GM19328 (cell line): Measurements from ENCODE around the gene PXN.

Experiments used
- ATAC-seq: cut with Tn5 transposase; IDR thresholded peaks from one replicate; pipeline ENCODE4 v1.9.1; 2021; ENCODE audit warnings: mild to moderate bottlenecking, moderate library complexity; ENCODE audit not compliant: unreplicated experiment

Gene PXN

GRCh38 chr12:120180975-120181374, 84.6 kb downstream of the PXN start:
- no peak for ATAC-seq

- no peak for ATAC-seq
Measured at GRCh38 chr12:120175537-120175936, 90.0 kb downstream of the PXN start.

GRCh38 chr12:120175062-120175461, 90.5 kb downstream of the PXN start:
- ATAC-seq, result no peak

GRCh38 chr12:120172053-120172452, 93.5 kb downstream of the PXN start:
- no peak for ATAC-seq

- no peak for ATAC-seq
Measured at GRCh38 chr12:120170631-120171030, 94.9 kb downstream of the PXN start.

GRCh38 chr12:120169946-120170345, 95.6 kb downstream of the PXN start:
- no peak for ATAC-seq

GRCh38 chr12:120168337-120168736, 97.2 kb downstream of the PXN start:
- ATAC-seq, result no peak

- ATAC-seq, result no peak
Measured at GRCh38 chr12:120167529-120168095, 97.9 kb downstream of the PXN start.

- ATAC-seq, result no peak
Measured at GRCh38 chr12:120164293-120164692, 101.2 kb downstream of the PXN start.

- ATAC-seq, result no peak
Measured at GRCh38 chr12:120162763-120163162, 102.8 kb downstream of the PXN start.

- no peak for ATAC-seq
Measured at GRCh38 chr12:120161852-120162251, 103.7 kb downstream of the PXN start.
